OCI-LY7 (cell line): ENCODE data around the gene DISP1. TPM values are rescaled to one million over a fixed set of nuclear protein-coding genes. Genes with fewer than 3 reads are reported as not detected.

Experiments used
- Bru-seq: library from RNA; stranded (reverse); fragments of 400-500 nt; gene quantifications from one replicate; lab custom pipeline; 2021; lab: Mats Ljungman, UMichigan
- BruChase-seq, 2 experiments: library from RNA; stranded (reverse); fragments of 400-500 nt; gene quantifications; one replicate each; lab custom pipeline; 2021; lab: Mats Ljungman, UMichigan
- BruUV-seq: library from RNA; stranded (reverse); fragments of 400-500 nt; replicated peaks from 2 replicates; lab custom pipeline; 2021; lab: Mats Ljungman, UMichigan
- CTCF ChIA-PET: fragments of 300-600 bp; sonication (Branson Sonifier 250); formaldehyde crosslinking; loops from one replicate; lab custom pipeline; 2022; ENCODE audit warnings: antibody characterized with exemption; ENCODE audit not compliant: unreplicated experiment; lab: Charles Lee
- POLR2A ChIA-PET: fragments of 300-600 bp; sonication (Branson Sonifier 250); formaldehyde crosslinking; loops from one replicate; lab custom pipeline; 2022; ENCODE audit warnings: antibody characterized with exemption; lab: Charles Lee
- DNase-seq: peaks from one replicate; pipeline ENCODE4 v3.0.0-alpha.2; 2015; ENCODE audit warnings: low spot score
- H2AFZ ChIP-seq: fragments of 200-600 bp; sonication (generic), shearing (Covaris generic); 2 replicates; pipeline ENCODE4 v1.6.1; 2014; ENCODE audit warnings: mild to moderate bottlenecking, antibody characterized with exemption, low read length, moderate library complexity
- H3K27ac ChIP-seq: fragments of 200-600 bp; sonication (generic); 2 replicates; pipeline ENCODE4 v1.5.1; 2014; ENCODE audit warnings: mixed run types, low read depth, mild to moderate bottlenecking, moderate library complexity, low read length, inconsistent platforms; ENCODE audit not compliant: poor library complexity, severe bottlenecking
- H3K36me3 ChIP-seq: fragments of 200-600 bp; sonication (generic); 2 replicates; pipeline ENCODE4 v1.6.1; 2014; ENCODE audit warnings: mild to moderate bottlenecking, antibody characterized with exemption, low read length, moderate library complexity, mixed read lengths; ENCODE audit not compliant: insufficient read depth
- H3K4me1 ChIP-seq: fragments of 200-600 bp; sonication (generic); 2 replicates; pipeline ENCODE4 v1.5.1; 2014; ENCODE audit warnings: mild to moderate bottlenecking, low read length; ENCODE audit not compliant: insufficient read depth, poor library complexity, severe bottlenecking
- H3K4me2 ChIP-seq: fragments of 200-600 bp; sonication (generic); 2 replicates; pipeline ENCODE4 v1.6.1; 2014; ENCODE audit warnings: mild to moderate bottlenecking, low read length
- H3K4me3 ChIP-seq: fragments of 200-600 bp; sonication (generic); 2 replicates; pipeline ENCODE4 v1.5.1; 2014; ENCODE audit warnings: mild to moderate bottlenecking, low read depth, low read length; ENCODE audit not compliant: poor library complexity, severe bottlenecking
- H3K79me2 ChIP-seq: fragments of 200-600 bp; sonication (generic); 2 replicates; pipeline ENCODE4 v1.6.1; 2016; ENCODE audit warnings: low read depth, mild to moderate bottlenecking, low read length, moderate library complexity, mixed read lengths; ENCODE audit not compliant: insufficient read depth
- H3K9me2 ChIP-seq: fragments of 200-600 bp; sonication (generic); 2 replicates; pipeline ENCODE4 v1.6.1; 2016; ENCODE audit warnings: mild to moderate bottlenecking, low read length, mixed read lengths; ENCODE audit not compliant: insufficient read depth
- H3K9me3 ChIP-seq: fragments of 200-600 bp; sonication (generic); 2 replicates; pipeline ENCODE4 v1.6.1; 2014; ENCODE audit warnings: mild to moderate bottlenecking, mixed run types, low read length, mixed read lengths
- H4K20me1 ChIP-seq: fragments of 200-600 bp; sonication (generic); 2 replicates; pipeline ENCODE4 v1.6.1; 2014; ENCODE audit warnings: mild to moderate bottlenecking, antibody characterized with exemption, low read length, moderate library complexity, mixed read lengths; ENCODE audit not compliant: insufficient read depth
- CTCF ChIP-seq: fragments of 200-600 bp; sonication (generic); conservative IDR thresholded peaks from 2 replicates; pipeline ENCODE4 v1.5.1; 2014; ENCODE audit warnings: mild to moderate bottlenecking, antibody characterized with exemption, low read length, moderate library complexity, mixed read lengths
- EZH2phosphoT487 ChIP-seq: fragments of 200-600 bp; sonication (generic); IDR thresholded peaks from 2 replicates; pipeline ENCODE4 v1.6.1; 2018; ENCODE audit warnings: low read depth, borderline replicate concordance, mild to moderate bottlenecking, mixed run types, antibody characterized with exemption, low read length, moderate library complexity, mixed read lengths
- intact Hi-C: fragments of 100-400 bp; cut with micrococcal nuclease; formaldehyde crosslinking; loops from one replicate; pipeline ENCODE4 v1.10.0; 2022; ENCODE audit not compliant: unreplicated experiment
- long read RNA-seq: library from polyadenylated mRNA; stranded (forward); transcript quantifications from one replicate; pipeline ENCODE4 v2.0.0, GENCODE V29; 2022
- total RNA-seq, 2 experiments: library from RNA; depleted of rRNA in 1 of 2; stranded (reverse); fragments of >200 nt in 1 of 2; shearing (Covaris generic) in 1 of 2; gene quantifications; 2 replicates each; pipeline ENCODE4 v1.2.3, GENCODE V29; 2014 to 2022

DISP1 gene, protein sequence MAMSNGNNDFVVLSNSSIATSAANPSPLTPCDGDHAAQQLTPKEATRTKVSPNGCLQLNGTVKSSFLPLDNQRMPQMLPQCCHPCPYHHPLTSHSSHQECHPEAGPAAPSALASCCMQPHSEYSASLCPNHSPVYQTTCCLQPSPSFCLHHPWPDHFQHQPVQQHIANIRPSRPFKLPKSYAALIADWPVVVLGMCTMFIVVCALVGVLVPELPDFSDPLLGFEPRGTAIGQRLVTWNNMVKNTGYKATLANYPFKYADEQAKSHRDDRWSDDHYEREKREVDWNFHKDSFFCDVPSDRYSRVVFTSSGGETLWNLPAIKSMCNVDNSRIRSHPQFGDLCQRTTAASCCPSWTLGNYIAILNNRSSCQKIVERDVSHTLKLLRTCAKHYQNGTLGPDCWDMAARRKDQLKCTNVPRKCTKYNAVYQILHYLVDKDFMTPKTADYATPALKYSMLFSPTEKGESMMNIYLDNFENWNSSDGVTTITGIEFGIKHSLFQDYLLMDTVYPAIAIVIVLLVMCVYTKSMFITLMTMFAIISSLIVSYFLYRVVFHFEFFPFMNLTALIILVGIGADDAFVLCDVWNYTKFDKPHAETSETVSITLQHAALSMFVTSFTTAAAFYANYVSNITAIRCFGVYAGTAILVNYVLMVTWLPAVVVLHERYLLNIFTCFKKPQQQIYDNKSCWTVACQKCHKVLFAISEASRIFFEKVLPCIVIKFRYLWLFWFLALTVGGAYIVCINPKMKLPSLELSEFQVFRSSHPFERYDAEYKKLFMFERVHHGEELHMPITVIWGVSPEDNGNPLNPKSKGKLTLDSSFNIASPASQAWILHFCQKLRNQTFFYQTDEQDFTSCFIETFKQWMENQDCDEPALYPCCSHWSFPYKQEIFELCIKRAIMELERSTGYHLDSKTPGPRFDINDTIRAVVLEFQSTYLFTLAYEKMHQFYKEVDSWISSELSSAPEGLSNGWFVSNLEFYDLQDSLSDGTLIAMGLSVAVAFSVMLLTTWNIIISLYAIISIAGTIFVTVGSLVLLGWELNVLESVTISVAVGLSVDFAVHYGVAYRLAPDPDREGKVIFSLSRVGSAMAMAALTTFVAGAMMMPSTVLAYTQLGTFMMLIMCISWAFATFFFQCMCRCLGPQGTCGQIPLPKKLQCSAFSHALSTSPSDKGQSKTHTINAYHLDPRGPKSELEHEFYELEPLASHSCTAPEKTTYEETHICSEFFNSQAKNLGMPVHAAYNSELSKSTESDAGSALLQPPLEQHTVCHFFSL (N-terminal part only)
- 1.1 and 1.2 TPM in 2 replicates for total RNA-seq (2014; rRNA removed; shearing (Covaris generic))
- 0.48 and 0.89 TPM in 2 replicates for total RNA-seq (2022)
- percentile 34 among the genes with signal in this experiment for Bru-seq, nascent RNA
- BruChase-seq, experiment 1, labeled RNA remaining after a 6-hour chase, result percentile 22 among the genes with signal in this experiment
- BruChase-seq, experiment 2, labeled RNA remaining after a 2-hour chase, result percentile 18 among the genes with signal in this experiment
- long read RNA-seq, partial matches to known transcripts, result 0 of 2 reads
- long read RNA-seq, other reads (novel, unspliced or antisense), result 2 of 2 reads

GRCh38 chr1:222814536-222815439, at the start of gene DISP1:
Gene DISP1 (plus strand): TSS chr1:222815039. CDS start chr1:222942824, 127,785 bp downstream.
- Histone ChIP-seq H3K79me2 (no peaks in the 10 kb centered on the region; the same call in none of the 2 replicates), H3K9me2 (no peaks in the 10 kb centered on the region), H4K20me1 (no peaks in the 10 kb centered on the region), H3K4me3 (peak within 1 kb of the TSS; percentile 77), H2AFZ (peak within 1 kb of the TSS; percentile 100), H3K4me2 (peak within 1 kb of the TSS; percentile 76), H3K36me3 (no peaks in the 10 kb centered on the region), H3K27ac (peak within 1 kb of the TSS; percentile 22), H3K4me1 (peaks cover 16% of the 10 kb centered on the region), H3K9me3 (no peaks in the 10 kb centered on the region)
- ChIA-PET POLR2A (interaction anchor here (0.6 kb wide), 1 partner anchor 1036 kb away, joined by 3 read pairs; no protein-coding TSS in a partner anchor), CTCF (no interaction called here)
- no TSS peak for BruUV-seq
- intact Hi-C loops, result loop anchor here (5.0 kb wide), 1 partner anchor 77 kb away; the partner anchor contains the start of gene FAM177B
- TF ChIP-seq EZH2phosphoT487 (no peak), CTCF (no peak)
- peak; percentile 83 for DNase-seq

- no peak overlapping the region for H2AFZ ChIP-seq
- TF ChIP-seq EZH2phosphoT487 (no peak), CTCF (no peak)
- no TSS peak for BruUV-seq
Measured at GRCh38 chr1:222767152-222767571, 47.7 kb upstream of the DISP1 start.

More at GRCh38 chr1:222767152-222767571, 47.7 kb upstream of the DISP1 start:
- POLR2A ChIA-PET, result interaction anchor here (0.6 to 0.7 kb wide), 2 partner anchors 10 to 55 kb away, joined by 3 read pairs; no protein-coding TSS in a partner anchor
- Histone ChIP-seq H3K4me2 (no peak overlapping the region), H3K4me1 (peaks cover 6% of the 10 kb centered on the region), H3K36me3 (no peaks in the 10 kb centered on the region), H3K79me2 (no peaks in the 10 kb centered on the region), H3K4me3 (no peak overlapping the region), H3K9me3 (peaks cover 23% of the 10 kb centered on the region), H3K9me2 (no peaks in the 10 kb centered on the region), H3K27ac (no peak overlapping the region), H4K20me1 (no peaks in the 10 kb centered on the region)
- no peak for DNase-seq
- intact Hi-C loops, result no loop called here
- CTCF ChIA-PET, result no interaction called here
